Cardiac fibroblast (primary cell): ENCODE results near the gene SCAF1.

Experiments used
- DNase-seq, 2 donors: peaks; one replicate each; pipeline versions ENCODE4 v3.0.0 to v3.0.0-alpha.2; 2010; ENCODE audit warnings: low read depth in 2 of 2
- H3K4me3 ChIP-seq, 2 donors: replicated peaks in 1 of 2; 1 replicate in 1 of 2; 2 replicates in 1 of 2; pipeline ENCODE4 v1.5.1; 2011; ENCODE audit warnings: low read depth in 2 of 2, low read length in 2 of 2, mild to moderate bottlenecking in 2 of 2, moderate library complexity in 1 of 2
- CTCF ChIP-seq: IDR thresholded peaks from one replicate; pipeline ENCODE4 v1.5.1; 2011; ENCODE audit warnings: low read depth, mild to moderate bottlenecking, low read length, inconsistent platforms

The SCAF1 gene

GRCh38 chr19:49645995-49646394 lies 4.0 kb downstream of the SCAF1 start:
- H3K4me3 ChIP-seq: no peak overlapping the region
- DNase-seq: no peak
- no peak for TF ChIP-seq CTCF

DNA sequence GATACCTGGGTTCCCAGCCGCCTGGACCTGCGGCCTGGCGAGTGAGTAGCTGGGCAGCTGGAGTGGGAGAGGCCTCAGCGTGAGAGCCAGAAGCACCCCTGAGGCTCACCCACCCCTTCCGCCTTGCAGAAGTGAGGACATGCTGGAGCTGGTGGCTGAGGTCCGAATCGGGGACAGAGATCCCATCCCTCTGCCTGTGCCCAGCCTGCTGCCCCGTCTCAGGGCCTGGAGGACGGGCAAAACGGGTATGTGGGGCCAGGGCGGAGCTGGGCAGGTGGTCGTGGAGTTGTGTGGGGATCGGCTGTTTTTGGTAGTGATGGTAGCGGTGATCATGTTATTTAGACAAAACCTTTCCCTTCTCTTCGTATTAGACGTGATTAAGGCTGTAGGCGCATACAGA lies 4.6 kb downstream of the SCAF1 start:
- no peak for TF ChIP-seq CTCF
- no peak overlapping the region for H3K4me3 ChIP-seq
- DNase-seq: no peak

DNA sequence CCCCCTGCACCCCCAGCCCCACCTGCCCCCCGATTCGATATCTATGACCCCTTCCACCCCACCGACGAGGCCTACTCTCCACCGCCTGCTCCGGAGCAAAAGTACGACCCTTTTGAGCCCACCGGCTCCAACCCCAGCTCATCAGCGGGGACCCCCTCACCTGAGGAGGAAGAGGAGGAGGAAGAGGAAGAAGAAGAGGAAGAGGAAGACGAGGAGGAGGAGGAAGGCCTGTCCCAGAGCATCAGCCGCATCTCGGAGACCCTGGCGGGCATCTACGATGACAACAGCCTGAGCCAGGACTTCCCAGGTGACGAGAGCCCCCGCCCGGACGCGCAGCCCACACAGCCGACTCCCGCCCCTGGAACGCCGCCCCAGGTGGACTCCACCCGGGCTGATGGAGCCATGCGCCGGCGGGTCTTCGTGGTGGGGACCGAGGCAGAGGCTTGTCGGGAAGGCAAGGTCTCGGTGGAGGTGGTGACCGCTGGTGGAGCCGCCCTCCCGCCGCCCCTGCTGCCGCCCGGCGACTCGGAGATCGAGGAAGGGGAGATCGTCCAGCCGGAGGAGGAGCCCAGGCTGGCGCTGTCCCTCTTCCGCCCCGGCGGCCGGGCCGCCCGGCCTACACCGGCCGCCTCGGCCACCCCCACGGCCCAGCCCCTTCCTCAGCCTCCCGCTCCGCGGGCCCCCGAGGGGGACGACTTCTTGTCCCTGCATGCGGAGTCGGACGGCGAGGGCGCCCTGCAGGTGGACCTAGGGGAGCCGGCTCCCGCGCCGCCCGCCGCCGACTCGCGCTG lies 9.2 kb downstream of the SCAF1 start:
- no peak for DNase-seq
- TF ChIP-seq CTCF: no peak
- H3K4me3 ChIP-seq: no peak overlapping the region

GRCh38 chr19:49651820-49652550 lies 10.0 kb downstream of the SCAF1 start:
- no peak for DNase-seq
- no peak for TF ChIP-seq CTCF
- no peak overlapping the region for H3K4me3 ChIP-seq

GRCh38 chr19:49652551-49653465 lies 10.8 kb downstream of the SCAF1 start:
- H3K4me3 ChIP-seq: no peak overlapping the region
- DNase-seq: no peak
- TF ChIP-seq CTCF: no peak

GRCh38 chr19:49653466-49653806 lies 11.4 kb downstream of the SCAF1 start:
- DNase-seq: no peak
- no peak overlapping the region for H3K4me3 ChIP-seq
- TF ChIP-seq CTCF: no peak
